Liver (tissue), 9 donors: ENCODE results near the gene SLC6A11. TPM values are rescaled to one million over a fixed set of nuclear protein-coding genes. Genes with fewer than 3 reads are reported as not detected.

Experiments
- DNase-seq: peaks from one replicate; pipeline ENCODE4 v3.0.0-alpha.2; 2017; ENCODE audit warnings: low spot score
- H3K27ac ChIP-seq, 2 donors: one replicate each; pipeline ENCODE4 v1.7.0; 2013; ENCODE audit warnings: inconsistent platforms in 2 of 2, low read length in 2 of 2, control low read depth in 1 of 2, low read depth in 1 of 2, mild to moderate bottlenecking in 1 of 2
- H3K27me3 ChIP-seq, 4 donors: one replicate each; pipeline versions ENCODE4 v1.6.1 to v1.7.0; 2013; ENCODE audit warnings: low read length in 3 of 4, inconsistent platforms in 1 of 4, mild to moderate bottlenecking in 1 of 4, moderate library complexity in 1 of 4; ENCODE audit not compliant: control insufficient read depth in 4 of 4, insufficient read depth in 4 of 4
- H3K36me3 ChIP-seq, 4 donors: one replicate each; pipeline versions ENCODE4 v1.6.1 to v1.7.0; 2013; ENCODE audit warnings: low read length in 3 of 4, mild to moderate bottlenecking in 3 of 4, low read depth in 1 of 4, moderate library complexity in 1 of 4; ENCODE audit not compliant: control insufficient read depth in 4 of 4, insufficient read depth in 3 of 4
- H3K4me1 ChIP-seq, 4 donors: one replicate each; pipeline versions ENCODE4 v1.6.1 to v1.7.0; 2013; ENCODE audit warnings: low read length in 3 of 4, mild to moderate bottlenecking in 3 of 4, moderate library complexity in 1 of 4; ENCODE audit not compliant: control insufficient read depth in 4 of 4, insufficient read depth in 4 of 4
- H3K4me3 ChIP-seq, 3 donors: one replicate each; pipeline versions ENCODE4 v1.6.1 to v1.7.0; 2013; ENCODE audit warnings: low read length in 3 of 3, control low read depth in 1 of 3, low read depth in 1 of 3, mild to moderate bottlenecking in 1 of 3
- H3K9ac ChIP-seq, 2 donors: one replicate each; pipeline ENCODE4 v1.7.0; 2013; ENCODE audit warnings: low read length in 2 of 2, mild to moderate bottlenecking in 2 of 2, moderate library complexity in 2 of 2, control low read depth in 1 of 2, low read depth in 1 of 2
- H3K9me3 ChIP-seq, 4 donors: one replicate each; pipeline versions ENCODE4 v1.6.1 to v1.7.0; 2013; ENCODE audit warnings: low read length in 3 of 4; ENCODE audit not compliant: control insufficient read depth in 4 of 4
- CTCF ChIP-seq: fragments of 150-350 bp; IDR thresholded peaks from 2 replicates; pipeline ENCODE4 v1.5.1; 2017; ENCODE audit warnings: improper control_type of control experiment, low read depth, low read length; ENCODE audit not compliant: missing input control
- EGR1 ChIP-seq, 2 donors: IDR thresholded peaks; 2 replicates each; pipeline ENCODE4 v1.6.1; 2016 to 2018; ENCODE audit warnings: antibody characterized with exemption in 2 of 2, low read depth in 2 of 2
- FOXA1 ChIP-seq: IDR thresholded peaks from 2 replicates; pipeline ENCODE4 v1.6.1; 2016; ENCODE audit warnings: antibody characterized with exemption
- FOXA2 ChIP-seq: IDR thresholded peaks from 2 replicates; pipeline ENCODE4 v1.6.1; 2016; ENCODE audit warnings: antibody characterized with exemption
- GABPA ChIP-seq, 2 donors: IDR thresholded peaks in 1 of 2; conservative IDR thresholded peaks in 1 of 2; 2 replicates each; pipeline ENCODE4 v1.6.1; 2016; ENCODE audit warnings: antibody characterized with exemption in 2 of 2, mild to moderate bottlenecking in 1 of 2, moderate library complexity in 1 of 2
- HNF4A ChIP-seq, 2 donors: conservative IDR thresholded peaks; 2 replicates each; pipeline ENCODE4 v1.6.1; 2016; ENCODE audit warnings: antibody characterized with exemption in 2 of 2, mild to moderate bottlenecking in 2 of 2
- HNF4G ChIP-seq: IDR thresholded peaks from 2 replicates; pipeline ENCODE4 v1.6.1; 2016; ENCODE audit warnings: antibody characterized with exemption
- JUND ChIP-seq, 2 donors: IDR thresholded peaks; 2 replicates each; pipeline ENCODE4 v1.6.1; 2016; ENCODE audit warnings: antibody characterized with exemption in 2 of 2
- MAX ChIP-seq: IDR thresholded peaks from 2 replicates; pipeline ENCODE4 v1.6.1; 2016; ENCODE audit warnings: antibody characterized with exemption
- NR2F2 ChIP-seq: IDR thresholded peaks from 2 replicates; pipeline ENCODE4 v1.6.1; 2016; ENCODE audit warnings: antibody characterized with exemption
- RAD21 ChIP-seq, 2 donors: IDR thresholded peaks; 2 replicates each; pipeline ENCODE4 v1.6.1; 2016; ENCODE audit warnings: antibody characterized with exemption in 2 of 2, mild to moderate bottlenecking in 2 of 2
- REST ChIP-seq: IDR thresholded peaks from 2 replicates; pipeline ENCODE4 v1.6.1; 2016; ENCODE audit warnings: antibody characterized with exemption, mild to moderate bottlenecking
- RXRA ChIP-seq, 2 donors: IDR thresholded peaks; 2 replicates each; pipeline ENCODE4 v1.6.1; 2017 to 2018; ENCODE audit warnings: antibody characterized with exemption in 2 of 2, mild to moderate bottlenecking in 1 of 2
- SP1 ChIP-seq: IDR thresholded peaks from 2 replicates; pipeline ENCODE4 v1.6.1; 2018; ENCODE audit warnings: antibody characterized with exemption, mild to moderate bottlenecking
- TAF1 ChIP-seq: conservative IDR thresholded peaks from 2 replicates; pipeline ENCODE4 v1.6.1; 2016; ENCODE audit warnings: antibody characterized with exemption, mild to moderate bottlenecking
- YY1 ChIP-seq: IDR thresholded peaks from 2 replicates; pipeline ENCODE4 v1.6.1; 2016; ENCODE audit warnings: antibody characterized with exemption, mild to moderate bottlenecking
- WGBS: extraction: QIAGEN DNeasy Blood & Tissue Kit; methylation state at CpG from one replicate; pipeline ENCODE4 v1.1.7; 2013; 5-methylcytosine and 5-hydroxymethylcytosine counted together
- polyA plus RNA-seq, 2 donors: library from polyadenylated mRNA; stranded (reverse) in 1 of 2; unstranded in 1 of 2; fragments of 200-250 nt in 1 of 2; fragments of >200 nt in 1 of 2; fragmentation: Nextera tagmentation in 1 of 2; extraction: Ambion mirVana in 1 of 2; gene quantifications; one replicate each; pipeline versions ENCODE4 v1.2.1 to v1.2.3, GENCODE V29; 2013 to 2015
- total RNA-seq, 2 donors: library from RNA; depleted of rRNA; stranded (reverse); fragments of >200 nt; gene quantifications; one replicate each; pipeline ENCODE4 v1.2.3, GENCODE V29; 2014
- TF ChIP-seq, protein P1 (sequence below): IDR thresholded peaks from 2 replicates; pipeline ENCODE4 v1.6.1; 2016; ENCODE audit warnings: antibody characterized with exemption
- donor health status: healthy.
- donor health status: healthy.
- donor health status: healthy.
- donor health status: healthy.
- donor health status: healthy.

SLC6A11 gene
- total and polyA plus RNA-seq, 4 donors: under 0.01 to 7.1 (median 0.01) TPM; not detected in 1

DNA sequence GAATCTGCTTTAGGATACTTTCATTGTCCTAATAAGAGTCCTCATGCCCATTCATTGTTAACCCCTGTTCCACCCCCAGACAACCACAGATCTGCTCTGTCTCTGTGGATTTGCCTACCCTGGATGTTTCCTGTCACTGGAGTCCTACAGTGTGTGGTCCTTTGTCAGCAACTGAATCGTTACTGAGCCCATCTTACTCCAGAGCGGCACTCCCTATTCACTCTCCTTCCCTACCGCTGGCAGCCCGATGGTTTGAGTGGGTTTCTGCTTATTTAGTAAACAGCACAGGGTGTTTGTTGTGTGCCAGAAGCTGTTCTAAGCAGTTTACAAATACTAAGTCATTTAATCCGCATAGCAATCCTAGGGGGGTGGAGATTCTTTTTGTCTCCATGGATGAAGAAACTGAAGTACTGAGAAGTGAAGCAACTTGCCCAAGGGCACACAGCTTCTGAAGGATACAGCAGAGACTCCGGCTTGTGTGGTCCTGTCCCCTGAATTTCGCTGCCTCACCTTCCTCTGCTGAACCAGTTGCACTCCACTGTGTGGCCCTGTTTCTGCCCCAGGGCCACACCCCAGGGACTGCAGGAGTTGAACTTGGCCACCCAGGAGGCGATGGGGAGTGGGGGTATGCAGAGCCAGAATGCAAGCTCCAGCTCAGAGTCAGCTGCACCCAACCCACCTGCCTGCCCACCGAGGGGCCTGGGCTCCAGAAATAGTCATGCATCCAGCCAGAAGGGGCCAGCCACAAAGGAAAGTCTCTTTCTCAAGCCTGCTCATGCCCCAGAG, 120.0 kb downstream of the SLC6A11 start:
- Histone ChIP-seq H3K4me3 (no peak overlapping the region), H3K27ac (no peak overlapping the region), H3K4me1 (no peaks in the 10 kb centered on the region), H3K9ac (no peak overlapping the region), H3K36me3 (no peaks in the 10 kb centered on the region), H3K9me3 (no peaks in the 10 kb centered on the region), H3K27me3 (no peaks in the 10 kb centered on the region)
- no peak for DNase-seq
- WGBS: 84% methylated on average over 9 of the region's 9 CpGs
- no peak for TF ChIP-seq FOXA2
- no peak for TF ChIP-seq GABPA (IDR thresholded peaks at IDR 0.05 in 1 of 2, conservative IDR thresholded peaks at IDR 0.05 in 1 of 2)

DNA sequence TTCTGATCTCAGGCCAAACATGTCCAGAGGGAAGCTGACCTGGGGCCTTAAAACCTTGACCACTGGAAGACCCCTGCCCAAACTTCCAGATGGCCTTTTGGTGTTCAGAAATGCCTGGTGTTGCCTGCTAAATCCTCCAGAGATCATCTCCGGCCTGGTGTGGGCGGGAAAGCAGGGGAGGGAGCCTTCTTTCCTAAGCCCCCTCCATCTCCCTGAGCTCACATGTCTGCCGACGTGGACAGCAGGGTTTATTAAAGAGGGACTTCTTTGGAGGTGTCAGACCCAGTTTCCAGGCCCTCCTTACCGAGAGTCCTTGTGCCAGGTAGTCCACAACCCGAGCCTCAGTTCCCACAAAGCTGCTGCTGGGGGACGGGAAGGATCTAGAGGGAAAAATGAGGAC, 120.7 kb downstream of the SLC6A11 start:
- DNase-seq: no peak
- 88% methylated on average over 7 of the region's 7 CpGs for WGBS
- Histone ChIP-seq H3K9ac (no peak overlapping the region), H3K4me3 (no peak overlapping the region), H3K27me3 (no peaks in the 10 kb centered on the region), H3K27ac (no peak overlapping the region), H3K36me3 (no peaks in the 10 kb centered on the region), H3K4me1 (no peaks in the 10 kb centered on the region), H3K9me3 (no peaks in the 10 kb centered on the region)
- TF ChIP-seq RXRA (IDR thresholded peaks at IDR 0.05) (no peak), EGR1 (IDR thresholded peaks at IDR 0.05; ENCODE audit: low read depth in 2 of 2) (no peak), NR2F2 (no peak), JUND (IDR thresholded peaks at IDR 0.05) (no peak), HNF4A (conservative IDR thresholded peaks at IDR 0.05) (no peak), HNF4G (no peak), YY1 (no peak), FOXA1 (no peak), REST (no peak), TAF1 (no peak), CTCF (no peak), RAD21 (IDR thresholded peaks at IDR 0.05) (no peak), FOXA2 (no peak), GABPA (IDR thresholded peaks at IDR 0.05 in 1 of 2, conservative IDR thresholded peaks at IDR 0.05 in 1 of 2) (no peak), MAX (no peak), SP1 (no peak)
- TF ChIP-seq, protein P1, sequence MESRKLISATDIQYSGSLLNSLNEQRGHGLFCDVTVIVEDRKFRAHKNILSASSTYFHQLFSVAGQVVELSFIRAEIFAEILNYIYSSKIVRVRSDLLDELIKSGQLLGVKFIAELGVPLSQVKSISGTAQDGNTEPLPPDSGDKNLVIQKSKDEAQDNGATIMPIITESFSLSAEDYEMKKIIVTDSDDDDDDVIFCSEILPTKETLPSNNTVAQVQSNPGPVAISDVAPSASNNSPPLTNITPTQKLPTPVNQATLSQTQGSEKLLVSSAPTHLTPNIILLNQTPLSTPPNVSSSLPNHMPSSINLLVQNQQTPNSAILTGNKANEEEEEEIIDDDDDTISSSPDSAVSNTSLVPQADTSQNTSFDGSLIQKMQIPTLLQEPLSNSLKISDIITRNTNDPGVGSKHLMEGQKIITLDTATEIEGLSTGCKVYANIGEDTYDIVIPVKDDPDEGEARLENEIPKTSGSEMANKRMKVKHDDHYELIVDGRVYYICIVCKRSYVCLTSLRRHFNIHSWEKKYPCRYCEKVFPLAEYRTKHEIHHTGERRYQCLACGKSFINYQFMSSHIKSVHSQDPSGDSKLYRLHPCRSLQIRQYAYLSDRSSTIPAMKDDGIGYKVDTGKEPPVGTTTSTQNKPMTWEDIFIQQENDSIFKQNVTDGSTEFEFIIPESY: no peak
